Progenitor cell of endocrine pancreas (in vitro differentiated cells): ENCODE results near the gene APBB2. TPM values are rescaled to one million over a fixed set of nuclear protein-coding genes. Genes with fewer than 3 reads are reported as not detected.

Source experiments
- DNase-seq: peaks from one replicate; pipeline ENCODE4 v3.0.0; 2021; ENCODE audit warnings: low spot score; ENCODE audit not compliant: unreplicated experiment
- H3K27ac Mint-ChIP-seq: 2 replicates; pipeline ENCODE4 v1.8.0; 2021; ENCODE audit warnings: mild to moderate bottlenecking, moderate library complexity, mixed read lengths
- H3K27me3 Mint-ChIP-seq: 2 replicates; pipeline ENCODE4 v1.8.0; 2021; ENCODE audit warnings: mixed read lengths
- H3K36me3 Mint-ChIP-seq: 2 replicates; pipeline ENCODE4 v1.8.0; 2022; ENCODE audit warnings: mixed read lengths; ENCODE audit not compliant: insufficient read depth
- H3K4me1 Mint-ChIP-seq: 2 replicates; pipeline ENCODE4 v1.8.0; 2021; ENCODE audit warnings: low read depth, mixed read lengths
- H3K4me3 Mint-ChIP-seq: 2 replicates; pipeline ENCODE4 v1.8.0; 2021; ENCODE audit warnings: low read depth, mild to moderate bottlenecking, moderate library complexity, mixed read lengths
- H3K9me3 Mint-ChIP-seq: 2 replicates; pipeline ENCODE4 v1.8.0; 2021; ENCODE audit warnings: low read depth, mixed read lengths
- total RNA-seq: library from RNA; stranded (reverse); gene quantifications from 2 replicates; pipeline ENCODE4 v1.2.1, GENCODE V29; 2021
- TF ChIP-seq, protein P1 (sequence below): fragments of 200-600 bp; sonication (generic); IDR thresholded peaks from one replicate; pipeline ENCODE4 v1.5.0; 2021; ENCODE audit warnings: antibody characterized with exemption, mild to moderate bottlenecking; ENCODE audit not compliant: unreplicated experiment

Gene APBB2
- total RNA-seq, 1 donor from 2014 or later, result 61.7 TPM

DNA sequence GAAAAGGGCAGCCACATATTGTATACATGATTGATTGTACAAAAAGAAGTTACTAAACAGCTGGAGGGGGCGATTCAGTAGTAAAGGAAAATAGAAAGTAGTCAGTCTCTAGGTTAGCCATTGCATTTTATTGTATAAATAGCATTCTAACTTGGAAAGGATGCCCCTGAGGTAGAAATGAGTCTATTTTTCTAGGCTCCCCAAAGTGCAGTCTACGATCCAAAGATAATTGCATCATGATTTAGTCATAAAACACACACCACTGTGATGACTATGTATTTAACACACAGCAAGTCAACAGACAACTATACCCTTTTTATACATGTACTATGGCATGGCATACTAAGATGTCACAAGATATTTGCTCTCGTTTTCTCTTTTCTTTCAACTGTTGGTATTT is 204.9 kb downstream of the APBB2 start:
- no peaks in the 10 kb centered on the region for H3K9me3 Mint-ChIP-seq
- peaks cover 4% of the 10 kb centered on the region for H3K36me3 Mint-ChIP-seq
- no peak overlapping the region for H3K4me3 Mint-ChIP-seq
- no peak for DNase-seq
- TF ChIP-seq, protein P1, sequence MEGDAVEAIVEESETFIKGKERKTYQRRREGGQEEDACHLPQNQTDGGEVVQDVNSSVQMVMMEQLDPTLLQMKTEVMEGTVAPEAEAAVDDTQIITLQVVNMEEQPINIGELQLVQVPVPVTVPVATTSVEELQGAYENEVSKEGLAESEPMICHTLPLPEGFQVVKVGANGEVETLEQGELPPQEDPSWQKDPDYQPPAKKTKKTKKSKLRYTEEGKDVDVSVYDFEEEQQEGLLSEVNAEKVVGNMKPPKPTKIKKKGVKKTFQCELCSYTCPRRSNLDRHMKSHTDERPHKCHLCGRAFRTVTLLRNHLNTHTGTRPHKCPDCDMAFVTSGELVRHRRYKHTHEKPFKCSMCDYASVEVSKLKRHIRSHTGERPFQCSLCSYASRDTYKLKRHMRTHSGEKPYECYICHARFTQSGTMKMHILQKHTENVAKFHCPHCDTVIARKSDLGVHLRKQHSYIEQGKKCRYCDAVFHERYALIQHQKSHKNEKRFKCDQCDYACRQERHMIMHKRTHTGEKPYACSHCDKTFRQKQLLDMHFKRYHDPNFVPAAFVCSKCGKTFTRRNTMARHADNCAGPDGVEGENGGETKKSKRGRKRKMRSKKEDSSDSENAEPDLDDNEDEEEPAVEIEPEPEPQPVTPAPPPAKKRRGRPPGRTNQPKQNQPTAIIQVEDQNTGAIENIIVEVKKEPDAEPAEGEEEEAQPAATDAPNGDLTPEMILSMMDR, result no peak
- no peak overlapping the region for H3K27ac Mint-ChIP-seq
- no peaks in the 10 kb centered on the region for H3K27me3 Mint-ChIP-seq
- peaks cover 4% of the 10 kb centered on the region for H3K4me1 Mint-ChIP-seq

DNA sequence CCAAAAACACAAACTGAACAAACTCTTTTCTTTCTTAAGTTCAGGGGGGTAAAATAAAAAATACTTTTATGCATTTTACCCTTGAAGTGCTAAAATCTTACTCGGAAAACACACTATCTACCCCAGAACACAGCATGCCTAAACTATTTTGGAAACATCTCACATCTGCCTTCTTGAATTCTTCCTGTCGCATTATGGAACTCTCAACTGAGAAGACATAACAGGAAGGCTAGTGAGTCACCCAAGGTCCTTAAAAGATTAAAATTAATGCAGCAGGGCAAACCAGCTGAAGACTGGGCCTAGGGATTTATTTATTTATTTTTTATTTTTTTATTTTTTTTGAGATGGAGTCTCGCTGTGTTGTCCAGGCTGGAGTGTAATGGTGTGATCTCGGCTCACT is 208.2 kb downstream of the APBB2 start:
- Mint-ChIP-seq H3K27me3 (no peaks in the 10 kb centered on the region), H3K9me3 (no peaks in the 10 kb centered on the region), H3K27ac (no peak overlapping the region), H3K36me3 (peaks cover 2% of the 10 kb centered on the region), H3K4me1 (no peaks in the 10 kb centered on the region), H3K4me3 (no peak overlapping the region)
- DNase-seq, result no peak
- TF ChIP-seq, protein P1, result no peak

DNA sequence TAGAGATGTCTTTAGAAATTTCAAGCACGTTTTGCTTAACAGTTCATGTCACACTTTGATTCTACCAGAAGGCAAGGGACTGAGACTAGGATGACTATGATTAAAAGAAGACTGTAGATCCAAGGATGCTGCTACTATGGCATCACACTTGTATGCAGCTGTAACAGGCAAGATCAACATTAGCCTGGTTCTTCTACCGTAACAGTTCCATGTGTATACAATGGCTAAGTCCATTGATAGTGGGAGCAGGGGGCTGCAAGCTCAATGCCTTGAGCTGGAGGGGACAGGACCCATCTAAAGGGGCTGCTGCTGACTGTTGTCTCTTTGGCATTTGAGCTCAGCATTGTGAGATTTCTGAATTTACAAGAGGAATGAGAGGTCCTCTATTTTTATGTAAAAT is 212.0 kb downstream of the APBB2 start:
- Mint-ChIP-seq H3K27ac (no peak overlapping the region), H3K4me1 (no peaks in the 10 kb centered on the region), H3K9me3 (peaks cover under 1% of the 10 kb centered on the region), H3K36me3 (no peaks in the 10 kb centered on the region), H3K27me3 (no peaks in the 10 kb centered on the region), H3K4me3 (no peak overlapping the region)
- TF ChIP-seq, protein P1, result no peak
- DNase-seq, result no peak

DNA sequence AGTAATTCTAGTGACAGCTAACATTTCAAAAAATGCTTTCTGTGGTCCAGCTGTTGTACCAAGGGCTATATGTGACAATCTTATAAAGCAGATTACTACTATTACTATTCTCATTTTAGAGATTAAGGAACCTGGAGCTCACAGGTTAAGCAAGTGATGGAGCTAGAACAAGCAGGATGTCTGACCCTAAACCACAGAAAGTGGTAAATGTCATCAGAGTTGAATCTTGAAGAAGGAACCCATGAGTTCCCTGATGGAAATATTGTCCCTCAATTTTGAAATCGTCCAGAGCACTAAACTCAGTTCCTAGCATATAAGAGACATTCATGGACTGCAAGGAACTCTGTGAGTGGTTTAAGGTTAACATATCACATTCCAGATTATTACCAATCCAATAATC is 214.0 kb downstream of the APBB2 start:
- TF ChIP-seq, protein P1, result no peak
- Mint-ChIP-seq H3K4me1 (no peaks in the 10 kb centered on the region), H3K9me3 (peaks cover 5% of the 10 kb centered on the region), H3K27ac (no peak overlapping the region), H3K27me3 (no peaks in the 10 kb centered on the region), H3K4me3 (no peak overlapping the region), H3K36me3 (no peaks in the 10 kb centered on the region)
- no peak for DNase-seq

DNA sequence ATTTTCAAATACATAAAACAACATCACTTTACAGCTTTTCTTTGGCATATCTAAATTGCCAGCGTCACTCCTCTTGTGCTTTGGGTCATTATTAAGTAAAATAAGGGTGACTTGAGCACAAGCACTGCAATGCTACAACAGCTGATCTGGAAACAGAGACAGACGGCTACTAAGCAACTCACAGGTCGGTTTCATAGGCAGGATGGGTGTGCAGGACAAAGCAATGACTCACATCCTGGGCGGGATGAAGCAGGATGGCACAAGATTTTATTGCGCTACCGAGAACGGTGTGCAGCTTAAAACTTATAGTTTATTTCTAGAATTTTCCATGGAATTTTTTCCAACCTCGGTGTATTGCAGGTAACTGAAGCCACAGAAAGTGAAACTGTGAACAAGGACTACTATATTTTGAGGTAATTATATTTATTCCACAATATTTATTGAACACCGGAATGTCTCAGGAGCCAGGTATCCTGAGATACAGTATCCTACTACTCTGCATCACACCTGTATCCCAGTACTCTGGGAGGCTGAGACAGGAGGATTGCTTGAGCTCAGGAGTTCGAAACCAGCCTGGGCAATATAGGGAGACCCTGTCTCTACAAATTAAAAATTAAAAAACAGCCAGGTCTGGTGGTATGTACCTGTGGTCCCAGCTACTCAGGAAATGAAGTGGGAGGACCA is 215.5 kb downstream of the APBB2 start:
- DNase-seq, result no peak
- no peaks in the 10 kb centered on the region for H3K27me3 Mint-ChIP-seq

More for the DNA sequence above, 215.5 kb downstream of the APBB2 start:
- Mint-ChIP-seq H3K4me1 (no peaks in the 10 kb centered on the region), H3K9me3 (peaks cover 5% of the 10 kb centered on the region), H3K27ac (no peak overlapping the region), H3K36me3 (no peaks in the 10 kb centered on the region), H3K4me3 (no peak overlapping the region)
- TF ChIP-seq, protein P1, result no peak
